NCI-H1105 treated with DMSO at 0.1 percent for 48 hours (cell line): Measurements from ENCODE around the gene ATP11A.

Experiments
- DNase-seq: peaks from one replicate; lab custom pipeline; 2025; lab: John Stamatoyannopoulos, UW

Gene ATP11A

DNA sequence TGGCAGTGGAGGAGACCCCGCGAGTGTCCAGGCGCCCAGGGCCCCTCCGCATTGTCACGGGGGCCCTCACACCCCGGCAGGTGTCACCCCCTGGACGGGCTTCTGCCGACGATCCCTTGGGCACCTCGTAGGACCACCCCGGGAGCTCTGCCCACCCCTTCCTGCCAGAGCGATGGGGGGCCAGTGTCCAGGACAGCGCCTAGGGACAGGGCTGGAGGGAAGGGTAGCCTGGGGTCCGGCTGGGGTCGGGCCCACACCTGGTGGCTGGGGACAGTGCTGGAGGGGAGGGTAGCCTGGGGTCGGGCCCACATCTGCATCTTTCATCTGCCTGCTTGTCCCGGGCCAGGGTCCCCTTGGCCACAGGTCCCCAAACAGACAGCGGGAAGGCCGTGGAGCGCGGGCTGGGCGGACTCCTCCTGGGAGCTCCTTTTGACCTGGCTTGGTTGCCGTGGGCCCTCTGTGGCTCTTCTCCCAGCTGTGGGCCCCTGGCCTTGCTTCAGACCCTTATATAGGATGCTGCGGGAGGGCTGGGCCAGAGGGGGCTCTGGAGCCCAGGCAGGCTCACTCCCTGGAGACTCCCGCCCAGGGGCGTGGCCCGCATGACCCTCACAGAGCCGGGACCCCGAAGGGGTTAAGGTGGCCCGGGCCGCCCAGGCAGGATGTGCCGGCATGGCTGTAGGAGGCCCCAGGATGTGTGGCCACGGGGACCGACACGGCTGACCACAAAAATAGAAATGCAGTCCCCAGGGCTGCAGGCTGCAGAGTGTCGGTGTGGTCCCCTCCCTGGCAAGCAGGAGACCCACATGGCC is 205.0 kb downstream of the ATP11A start:
- DNase-seq = no peak

DNA sequence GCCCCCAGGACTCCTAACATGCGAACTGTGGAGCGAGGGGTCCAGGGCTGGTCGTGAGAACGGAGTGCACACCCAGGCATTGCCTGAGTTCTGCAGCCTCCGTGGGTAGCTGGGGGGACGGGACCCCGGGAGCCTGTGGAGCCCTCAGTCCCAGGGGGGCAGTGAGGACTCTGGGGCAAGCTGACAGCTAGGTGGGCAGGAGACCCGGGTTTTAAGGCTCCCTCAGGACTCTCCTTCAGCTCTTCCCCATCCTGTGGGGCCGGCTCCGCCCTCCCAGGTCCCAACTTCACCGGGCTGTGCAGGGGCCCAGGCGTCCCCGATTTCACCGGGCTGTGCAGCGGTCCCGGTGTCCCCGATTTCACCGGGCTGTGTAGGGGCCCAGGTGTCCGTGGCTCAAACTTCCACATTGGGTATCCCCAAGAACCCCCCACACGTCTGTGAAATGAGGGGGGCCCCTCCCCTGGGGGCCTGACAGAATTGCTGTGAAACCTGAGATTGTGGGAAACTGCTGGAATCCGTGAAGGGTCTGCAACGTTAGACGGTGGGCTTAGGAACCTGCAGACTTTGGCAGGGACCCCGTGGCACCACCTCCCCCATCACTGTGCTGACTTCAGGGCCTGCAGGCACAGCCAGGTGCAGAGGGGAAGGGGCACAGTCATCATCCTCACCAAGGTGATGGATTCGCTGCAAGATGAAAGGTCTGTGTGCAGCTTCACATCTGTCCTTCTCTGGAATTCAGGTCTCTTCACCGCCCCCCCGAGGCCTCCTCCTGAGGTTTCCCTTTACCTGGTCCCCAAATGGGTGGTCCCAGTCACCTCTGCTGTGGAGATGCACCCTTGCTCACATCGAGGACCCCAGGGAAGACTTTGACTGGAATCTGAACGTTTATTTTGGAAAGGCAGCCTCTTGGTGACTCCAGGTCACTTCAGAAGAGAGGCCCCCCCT is 206.0 kb downstream of the ATP11A start:
- DNase-seq = peak; percentile 100

DNA sequence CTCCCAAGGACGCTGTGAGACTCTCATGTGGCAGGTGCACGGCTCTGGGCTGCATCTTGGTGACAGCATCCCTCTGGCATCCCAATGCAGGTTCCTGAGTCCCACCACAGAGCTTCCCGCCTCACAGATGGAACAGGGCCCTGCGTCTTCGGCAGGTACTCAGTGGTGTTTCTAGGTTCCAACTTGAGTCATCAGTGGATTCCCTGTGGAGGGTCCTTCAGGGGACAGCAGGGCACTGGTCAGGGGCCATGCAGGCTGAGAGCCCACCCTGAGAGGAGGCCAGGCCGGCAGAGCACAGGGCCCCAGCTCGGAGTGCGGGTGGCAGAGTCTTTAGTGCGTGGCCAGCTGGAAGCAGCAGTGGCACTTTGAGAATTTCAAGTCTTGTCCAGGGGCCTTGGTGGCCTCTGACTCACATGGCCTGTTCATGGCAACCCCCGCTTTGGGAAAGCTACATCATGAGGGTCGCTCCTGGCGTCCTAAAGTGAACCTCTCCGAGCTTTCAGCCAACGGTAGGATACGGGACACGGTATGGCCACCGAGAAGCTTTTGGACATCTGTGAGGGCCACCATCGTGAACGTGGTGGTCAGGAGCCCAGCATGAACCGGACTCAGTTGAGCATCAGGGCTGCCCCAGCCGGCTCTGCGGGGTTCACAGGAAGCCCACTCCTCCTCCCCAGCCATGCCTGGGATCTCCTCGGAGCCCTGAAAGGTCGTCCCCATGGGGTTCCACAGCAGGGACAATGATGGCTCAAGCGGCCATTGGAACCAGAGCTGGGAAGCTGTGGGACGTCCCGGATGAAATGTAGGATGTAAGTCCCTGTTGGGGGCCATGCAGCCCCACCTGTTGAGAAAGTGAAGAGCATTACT is 207.1 kb downstream of the ATP11A start:
- DNase-seq = no peak

DNA sequence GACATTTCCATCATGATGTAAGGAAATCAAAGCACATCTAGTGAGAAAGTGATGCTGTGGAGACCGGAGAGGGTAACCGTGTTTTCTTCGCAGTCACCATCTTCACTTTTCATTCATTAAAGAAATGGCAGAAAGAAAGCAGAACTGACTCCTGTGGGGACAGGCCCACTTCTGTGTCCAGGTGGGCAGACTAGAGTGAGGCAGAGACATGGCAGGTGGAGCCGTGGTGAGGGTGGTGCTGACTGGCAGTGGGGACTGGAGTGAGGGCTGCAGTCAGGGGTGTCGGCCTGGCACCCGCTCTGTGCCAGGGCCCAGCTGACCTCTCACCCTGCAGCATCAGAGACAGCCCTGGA is 207.7 kb downstream of the ATP11A start:
- no peak for DNase-seq

DNA sequence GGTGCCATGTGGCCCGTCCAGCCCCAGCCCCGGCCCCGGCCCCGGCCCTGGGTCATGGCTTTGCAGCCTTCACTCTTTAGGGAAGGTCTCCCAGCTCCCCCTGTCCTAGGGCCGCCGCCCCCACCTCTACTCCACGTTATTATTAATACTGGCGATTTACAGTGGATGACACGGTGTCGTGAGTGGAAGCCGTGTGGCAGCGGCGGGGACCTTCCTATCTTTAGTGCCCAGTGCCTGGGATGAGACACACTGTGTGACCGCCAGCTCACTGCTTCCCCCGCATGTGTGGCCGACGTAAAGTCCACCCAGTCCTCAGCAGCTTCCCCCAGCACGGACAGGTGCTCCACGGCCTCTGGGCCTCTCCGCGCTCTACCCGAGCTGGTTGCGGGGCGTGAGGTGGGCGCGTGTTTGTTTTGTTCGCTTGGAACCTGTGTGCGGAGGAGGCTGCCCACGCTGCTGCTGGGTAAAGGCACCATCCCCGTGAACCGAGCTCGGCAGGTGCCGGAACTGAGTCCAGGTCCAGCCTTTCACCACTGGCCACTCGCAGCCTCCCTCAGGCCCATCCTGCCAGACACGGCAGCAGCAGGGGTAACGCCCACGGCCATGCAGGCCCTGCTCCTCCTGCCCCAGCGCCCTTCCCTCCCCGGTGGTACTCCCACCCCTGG is 208.2 kb downstream of the ATP11A start:
- DNase-seq = no peak

DNA sequence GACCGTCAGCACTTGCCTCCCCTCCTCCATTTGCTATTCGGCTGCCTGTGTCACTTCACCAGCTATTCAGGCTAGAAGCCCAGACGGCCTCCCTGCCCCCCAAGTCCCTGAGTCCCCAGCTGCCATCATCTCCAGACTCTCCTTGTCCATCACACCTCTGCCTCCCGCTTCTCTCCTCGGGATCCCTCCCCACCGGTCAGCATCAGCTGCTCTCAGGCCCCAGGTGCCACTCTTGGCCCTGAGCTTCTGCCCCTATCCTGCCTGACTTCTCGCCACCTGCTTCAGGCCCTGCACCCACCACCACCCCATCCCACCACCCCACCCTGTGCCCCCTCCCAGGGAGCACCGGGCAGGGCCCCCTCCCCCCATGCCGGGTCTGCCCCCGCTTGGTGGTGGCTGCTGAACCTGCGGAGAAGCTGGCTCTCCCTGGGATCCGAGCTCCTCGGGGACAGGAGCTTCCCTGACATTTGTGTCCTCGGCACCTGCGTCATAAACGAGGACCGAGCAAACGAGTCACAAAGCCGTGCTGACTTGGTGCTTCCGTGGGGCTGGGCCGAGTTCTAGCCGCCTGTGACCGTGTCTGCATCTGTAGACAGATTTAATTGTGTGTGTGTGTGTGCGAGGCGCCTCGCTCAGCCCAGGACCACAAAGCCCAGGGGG is 208.9 kb downstream of the ATP11A start:
- no peak for DNase-seq

DNA sequence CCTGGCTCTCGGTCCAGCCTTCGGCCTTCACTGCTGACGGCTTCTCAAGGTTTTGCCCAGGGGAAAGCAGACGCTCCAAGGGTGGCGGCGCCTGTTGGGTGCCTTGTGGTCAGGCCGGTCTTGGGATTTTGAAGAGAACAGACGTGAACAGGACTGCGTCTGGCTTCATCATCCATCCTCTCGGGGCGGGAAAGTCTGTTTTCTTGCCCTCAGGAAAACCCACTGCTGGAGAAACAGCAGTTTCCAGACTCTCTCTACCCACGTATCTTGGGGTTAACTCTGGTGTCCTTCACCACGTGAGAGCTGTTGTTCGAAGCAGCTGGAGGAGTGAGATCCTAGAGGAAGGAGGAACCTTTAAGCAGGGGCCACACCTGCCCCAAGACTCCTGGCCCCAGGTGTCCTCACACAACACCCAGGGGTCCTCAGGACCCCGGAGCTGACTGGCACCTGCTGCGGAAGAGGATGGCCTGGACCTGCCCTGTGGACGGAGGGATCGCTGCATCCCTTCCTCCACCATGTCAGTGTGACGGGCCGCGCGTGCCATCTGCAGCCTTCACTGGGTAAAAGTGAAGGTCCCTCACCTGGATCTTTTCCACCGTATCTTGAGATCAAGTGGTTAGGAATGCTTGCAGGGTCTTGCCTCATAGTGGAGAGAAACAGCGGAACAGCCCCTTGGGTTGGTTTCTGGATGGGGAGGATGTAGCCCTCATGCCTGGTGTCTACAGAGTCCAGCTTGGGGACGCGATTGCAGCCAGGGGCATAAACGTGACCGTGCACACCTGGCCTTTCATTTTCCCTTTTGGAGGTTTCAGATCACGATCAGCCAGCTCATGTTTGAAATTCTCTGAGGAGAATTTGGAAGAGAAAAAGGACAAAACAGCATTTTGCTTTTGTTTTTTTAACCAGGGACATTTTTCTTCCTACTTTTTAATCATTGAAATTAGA is 209.7 kb downstream of the ATP11A start:
- no peak for DNase-seq

DNA sequence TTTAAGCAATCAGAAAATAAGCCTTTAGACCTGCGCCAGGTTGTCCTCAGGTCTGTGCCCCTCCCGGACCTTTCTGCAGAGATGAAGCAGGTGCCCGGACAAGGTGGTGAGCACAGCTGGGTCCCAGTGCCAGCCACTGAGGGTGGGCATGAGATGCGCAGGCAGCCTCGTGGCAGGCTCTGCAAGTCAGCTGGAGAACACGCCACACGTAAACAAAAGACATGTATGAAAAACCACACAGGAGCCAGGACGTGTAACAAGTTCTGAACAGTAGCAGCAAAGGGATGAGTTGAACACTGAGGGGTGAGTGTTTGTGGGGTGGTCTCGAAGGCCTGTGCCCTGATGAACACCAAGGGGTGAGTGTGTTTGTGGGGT is 210.4 kb downstream of the ATP11A start:
- DNase-seq = no peak

DNA sequence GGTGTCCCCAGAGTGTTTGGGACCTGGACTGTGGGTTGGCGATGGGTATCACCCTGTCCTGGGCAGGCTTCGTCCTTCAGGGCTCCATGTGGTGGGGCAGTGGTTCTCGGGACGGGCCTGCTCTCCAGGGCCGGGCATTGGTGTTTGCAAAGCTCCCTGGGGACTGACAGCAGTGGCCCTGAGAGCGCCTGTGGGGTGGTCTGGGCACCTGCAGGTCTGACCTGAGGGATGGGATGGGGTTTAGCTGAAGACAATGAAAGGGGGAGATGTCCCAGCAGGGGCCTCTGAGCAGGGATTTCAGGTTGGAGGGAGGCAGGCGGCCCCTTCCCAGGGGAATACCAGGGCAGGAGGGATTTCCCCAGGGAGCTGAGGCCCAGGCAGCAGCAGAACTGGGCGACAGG is 210.9 kb downstream of the ATP11A start:
- DNase-seq = no peak

DNA sequence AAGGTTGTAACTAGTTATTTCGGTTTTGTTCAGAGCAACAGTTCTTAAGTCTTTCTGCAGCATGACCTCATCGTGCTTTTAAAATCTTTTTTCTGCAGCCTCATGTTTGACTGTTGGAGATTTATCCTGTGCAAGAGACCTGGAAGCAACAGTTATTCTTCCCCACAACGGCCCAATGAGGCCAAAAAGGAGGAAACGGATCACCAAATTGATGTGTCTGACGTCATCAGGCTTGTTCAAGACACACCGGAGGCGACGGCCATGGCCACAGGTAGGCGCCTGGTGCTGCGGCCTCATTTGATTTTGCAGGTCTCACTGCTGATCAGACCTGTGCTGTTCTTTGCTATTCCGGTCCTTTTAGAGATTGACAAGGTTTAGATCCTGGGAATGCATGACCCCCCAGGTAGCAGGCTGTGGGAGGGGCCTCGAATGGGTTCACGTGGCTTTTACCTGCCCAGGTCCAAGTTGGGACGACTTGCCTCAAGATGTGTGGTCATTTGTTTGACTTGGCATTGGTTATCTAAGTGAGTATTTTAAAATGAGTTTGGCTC is 212.3 kb downstream of the ATP11A start:
- DNase-seq = no peak

DNA sequence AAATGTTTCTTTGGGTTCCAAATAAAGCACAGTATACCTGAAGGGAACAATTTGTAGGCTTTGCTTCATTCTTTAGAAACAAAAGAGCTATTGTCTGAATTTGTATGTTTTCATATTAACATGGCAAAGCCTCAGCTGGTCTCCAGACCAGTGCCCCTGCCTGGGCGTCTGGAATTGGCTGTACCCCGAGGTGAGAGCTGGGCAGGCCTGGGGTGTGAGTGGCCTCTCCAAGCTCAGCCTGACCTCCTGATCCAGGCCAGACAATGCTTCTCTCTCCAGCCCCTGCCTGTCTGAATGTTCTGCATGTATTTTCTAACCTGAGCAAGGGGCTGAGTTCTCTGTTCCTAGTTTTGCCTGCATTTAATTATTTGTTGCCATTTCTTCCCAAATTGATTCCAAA is 212.8 kb downstream of the ATP11A start:
- no peak for DNase-seq

DNA sequence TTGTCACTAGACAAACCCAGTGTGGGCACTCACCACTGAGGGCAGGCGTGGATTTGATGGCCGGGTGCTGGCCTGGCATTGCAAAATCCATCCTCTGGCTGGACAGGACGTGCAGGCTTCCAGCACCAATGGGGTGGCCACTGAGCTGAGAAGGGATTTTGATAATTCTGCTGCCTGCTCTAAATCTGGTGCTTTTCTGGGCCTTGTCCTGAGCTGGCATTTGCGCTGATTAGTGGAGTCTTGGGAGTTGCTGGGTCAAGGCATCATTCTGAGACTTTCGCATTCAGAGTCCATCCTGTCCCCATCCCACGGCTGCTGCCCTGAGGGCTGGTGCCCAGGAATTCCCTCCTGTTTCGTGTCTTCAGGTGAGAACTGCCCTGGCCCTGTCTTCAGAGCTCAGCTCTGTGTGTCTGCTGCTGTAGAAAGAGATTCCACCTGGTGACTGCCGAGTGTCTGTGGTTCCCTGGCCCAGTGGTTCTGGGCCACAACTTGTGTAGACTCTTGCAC is 213.3 kb downstream of the ATP11A start:
- no peak for DNase-seq

DNA sequence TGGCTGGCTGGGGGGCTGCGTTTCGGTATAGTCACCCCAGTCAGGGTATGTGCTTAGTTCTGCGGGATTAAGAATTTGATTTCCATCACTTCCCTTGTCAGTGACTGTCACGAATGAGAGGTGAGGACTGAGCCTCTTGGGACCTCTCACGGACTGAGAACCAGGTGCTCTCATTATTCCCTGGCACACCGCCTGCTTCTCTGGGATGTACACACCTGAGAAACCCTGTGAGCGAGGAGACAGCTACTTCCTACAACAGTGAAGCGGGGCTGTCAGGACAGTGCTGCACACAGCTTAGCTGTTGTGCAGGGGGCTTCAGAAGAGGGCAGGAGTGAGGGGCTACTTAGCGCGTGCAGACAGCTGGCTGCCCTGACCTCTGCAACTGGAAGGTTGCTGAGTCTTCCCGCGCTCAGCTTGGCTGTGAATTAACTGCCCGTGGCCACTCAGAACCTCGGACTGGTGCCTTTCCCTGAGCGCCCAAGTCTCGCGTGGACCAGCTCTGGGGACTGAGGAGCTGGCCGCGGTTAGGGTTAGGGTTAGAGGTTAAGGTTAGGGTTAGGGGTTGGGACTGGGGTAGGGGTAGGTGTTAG is 213.9 kb downstream of the ATP11A start:
- DNase-seq = peak; percentile 56

DNA sequence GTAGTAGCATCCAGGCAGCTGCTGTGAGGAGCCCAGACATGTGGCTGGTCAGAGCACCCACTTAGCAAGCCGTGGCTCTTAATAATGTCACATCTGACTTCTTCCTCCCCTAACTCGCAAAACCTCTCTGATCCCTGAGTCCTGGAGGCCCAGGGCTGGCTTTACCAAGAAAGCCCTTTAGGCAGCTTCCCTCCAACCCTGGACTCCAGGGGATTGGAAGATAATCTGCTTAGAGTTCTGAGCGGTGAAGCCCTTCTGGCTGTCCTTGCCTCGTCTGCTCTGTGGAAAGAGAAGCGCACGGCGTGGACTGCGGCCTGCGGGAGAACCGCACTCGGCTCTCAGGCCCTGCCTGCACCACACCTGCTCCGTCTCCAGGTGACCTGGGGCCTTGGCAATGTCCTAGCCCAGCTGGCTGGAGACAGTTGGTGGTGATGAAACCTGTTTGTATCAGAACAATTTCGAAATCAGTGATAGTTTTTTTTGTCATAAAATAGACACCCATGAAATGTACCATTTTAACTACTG is 214.7 kb downstream of the ATP11A start:
- no peak for DNase-seq

DNA sequence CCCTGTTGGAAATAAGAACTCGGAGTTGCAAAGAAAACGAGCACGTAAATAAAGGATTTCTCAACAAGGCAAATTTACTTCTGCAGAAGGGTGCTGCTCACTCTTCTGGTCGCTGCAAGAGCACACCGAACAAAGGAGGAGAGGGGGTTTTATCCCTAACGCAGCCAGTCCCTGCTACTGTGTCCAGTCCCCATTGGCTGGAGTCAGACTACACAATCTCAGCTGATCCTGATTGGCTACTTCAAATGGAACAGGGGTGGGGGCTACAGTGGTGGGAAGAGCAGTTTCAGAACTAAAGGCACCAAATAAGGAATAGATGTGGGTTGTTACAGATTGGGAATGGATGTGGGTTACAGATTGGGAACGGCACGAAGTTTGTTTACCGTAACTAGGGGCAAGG is 215.2 kb downstream of the ATP11A start:
- no peak for DNase-seq

DNA sequence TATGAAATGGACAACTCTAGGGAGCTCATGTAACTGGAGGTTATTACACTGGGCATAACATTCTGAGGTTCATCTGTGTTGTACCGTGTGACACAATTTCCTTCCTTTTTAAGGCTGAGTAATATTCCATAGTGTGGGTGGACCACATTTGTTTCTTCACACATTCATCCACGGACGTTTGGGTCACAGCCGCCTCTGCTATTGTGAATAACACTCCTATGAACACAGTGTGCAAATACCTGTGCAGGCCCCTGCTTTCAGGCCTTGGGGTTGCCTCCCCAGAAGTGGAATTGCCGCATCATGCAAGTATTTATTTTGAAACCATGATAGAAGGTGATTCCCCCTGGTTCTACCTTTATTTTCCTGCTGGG is 215.8 kb downstream of the ATP11A start:
- no peak for DNase-seq

DNA sequence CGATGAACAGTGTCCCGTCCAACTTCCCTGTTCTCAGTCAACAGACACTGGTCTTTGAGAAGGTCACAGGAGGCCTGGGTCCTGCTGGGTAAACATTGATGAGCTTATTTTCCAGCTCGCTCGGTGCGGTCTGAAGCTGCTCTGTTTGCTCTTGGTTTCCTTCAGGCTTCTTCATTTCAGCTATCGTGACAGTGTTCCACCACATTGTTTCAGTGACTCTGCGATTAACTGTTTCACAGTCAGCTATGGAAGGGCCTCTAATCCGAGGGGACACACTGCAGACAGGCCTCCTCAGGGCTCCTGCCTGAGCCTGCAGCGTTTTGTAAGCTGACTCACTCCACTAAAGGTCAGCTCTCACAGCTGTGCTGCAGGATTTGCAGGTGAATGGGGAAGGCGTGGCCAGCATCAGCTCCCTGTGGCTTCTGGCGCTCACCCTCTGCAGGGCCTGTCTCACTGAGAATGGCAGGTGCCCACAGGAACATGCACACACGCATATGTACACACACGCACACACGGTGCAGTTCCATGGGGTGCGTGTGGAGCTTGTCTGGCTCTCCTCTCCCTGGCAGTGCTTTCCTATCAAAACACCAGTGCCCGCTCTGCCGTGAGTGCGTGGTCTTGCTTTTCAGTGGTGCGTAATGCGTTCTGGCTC is 216.3 kb downstream of the ATP11A start:
- no peak for DNase-seq

DNA sequence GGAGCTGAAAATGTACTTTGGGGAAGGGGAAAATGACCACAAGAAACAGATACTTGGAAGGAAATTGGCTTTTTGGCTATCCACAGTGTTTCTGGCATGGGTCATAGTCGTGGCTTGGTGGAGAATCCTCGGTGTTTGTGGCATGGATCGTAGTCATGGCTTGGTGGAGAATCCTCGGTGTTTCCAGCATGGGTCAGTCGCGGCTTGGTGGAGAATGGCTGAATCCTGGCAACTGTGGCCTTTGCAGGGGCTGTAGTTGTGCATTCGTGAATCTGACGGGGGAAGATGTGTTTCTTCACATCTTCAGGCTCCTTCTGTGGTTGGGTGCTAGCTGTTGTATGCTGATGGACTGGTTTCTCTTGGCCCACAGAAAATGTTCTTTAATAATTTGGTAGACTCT is 217.4 kb downstream of the ATP11A start:
- DNase-seq = no peak
